Stimulated activated CD4-positive, alpha-beta T cell treated with anti-CD3 and anti-CD28 coated beads, Interleukin-4, amount 100 ng/mL, for 48 hours (primary cell): ENCODE data around the gene BACH2.
"Not testable (repeated sequence)": the region's sequence is repeated elsewhere in the genome, so short reads cannot be mapped to it uniquely, and the experiment has no call there.

Experiments used
- DNase-seq, 2 donors: peaks; one replicate each; pipeline ENCODE4 v3.0.0-alpha.2; 2020; ENCODE audit warnings: low read depth in 2 of 2

Gene BACH2

DNA sequence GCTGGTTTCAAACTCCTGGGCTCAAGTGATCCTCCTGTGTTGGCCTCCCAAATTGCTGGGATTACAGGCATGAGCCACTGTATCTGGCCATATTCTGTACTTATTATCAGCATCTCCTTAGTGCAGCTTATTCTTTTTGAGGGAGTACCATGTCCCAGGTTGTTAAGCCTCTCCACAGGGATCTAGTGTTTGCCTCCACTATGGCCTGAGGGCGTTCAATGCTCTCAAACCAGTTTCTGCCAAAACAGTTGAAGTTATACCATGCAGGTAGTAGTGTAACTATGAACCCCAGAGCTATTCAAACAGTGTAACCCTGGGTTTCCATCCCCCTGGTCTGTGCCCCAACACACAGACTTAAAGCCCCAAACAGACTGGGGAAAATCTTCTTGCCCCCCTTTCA is 81.7 kb downstream of the BACH2 start:
- DNase-seq, result no peak

DNA sequence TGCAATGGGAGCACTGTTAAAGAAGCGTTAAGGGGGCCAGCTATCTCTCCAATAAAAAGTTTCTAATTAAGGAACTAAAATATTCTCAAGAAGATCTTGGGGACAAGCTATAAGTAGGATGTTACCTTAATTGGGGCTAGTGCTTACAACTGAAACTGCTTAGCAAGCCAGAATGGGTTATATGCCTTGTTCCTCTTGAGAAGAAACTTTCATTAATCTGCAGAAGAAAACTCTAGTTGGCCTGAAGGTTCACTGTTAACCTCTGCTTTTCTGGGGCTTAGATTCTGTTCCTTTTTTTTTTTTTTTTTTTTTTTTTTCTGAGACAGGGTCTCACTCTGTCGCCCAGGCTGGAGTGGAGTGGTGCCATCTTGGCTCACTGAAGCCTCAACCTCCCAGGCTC is 82.2 kb downstream of the BACH2 start:
- no peak for DNase-seq

DNA sequence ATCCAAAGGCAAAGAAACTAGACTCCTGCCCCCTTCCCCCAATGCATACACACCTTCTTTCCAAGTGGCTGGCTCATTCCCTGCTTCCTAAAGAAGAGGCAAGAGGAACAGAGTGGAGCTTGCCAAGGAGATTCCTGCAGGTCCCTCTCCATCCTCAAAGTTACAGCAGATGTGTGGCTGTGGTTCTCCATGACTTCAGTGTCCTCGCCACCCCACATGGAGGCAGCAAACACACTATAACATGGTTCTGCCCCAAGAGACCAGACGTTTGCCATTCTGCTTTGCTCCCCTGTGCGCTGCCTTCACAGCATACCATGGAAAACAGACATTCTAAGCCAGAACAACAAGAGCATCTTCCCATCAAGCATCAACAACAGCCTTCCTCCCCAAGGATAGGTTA is 84.4 kb downstream of the BACH2 start:
- no peak for DNase-seq

DNA sequence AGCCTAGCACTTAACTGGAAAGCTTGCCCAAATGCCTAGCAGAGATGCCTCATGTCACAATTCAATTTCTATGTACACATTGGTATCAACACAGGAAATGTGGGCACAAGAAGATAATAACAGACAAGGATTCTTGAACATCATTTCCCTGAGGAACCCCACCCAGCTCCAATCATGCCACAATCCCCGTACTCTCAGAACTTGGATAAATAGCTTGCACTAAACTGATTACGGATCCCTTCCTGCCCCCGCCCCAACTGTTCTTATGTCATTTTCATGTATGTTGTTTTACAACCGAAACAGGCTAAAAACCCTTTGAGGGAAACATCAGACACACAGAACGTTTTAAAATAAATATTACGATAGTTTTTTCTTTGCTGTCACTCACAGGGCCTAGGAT is 87.1 kb downstream of the BACH2 start:
- no peak for DNase-seq

DNA sequence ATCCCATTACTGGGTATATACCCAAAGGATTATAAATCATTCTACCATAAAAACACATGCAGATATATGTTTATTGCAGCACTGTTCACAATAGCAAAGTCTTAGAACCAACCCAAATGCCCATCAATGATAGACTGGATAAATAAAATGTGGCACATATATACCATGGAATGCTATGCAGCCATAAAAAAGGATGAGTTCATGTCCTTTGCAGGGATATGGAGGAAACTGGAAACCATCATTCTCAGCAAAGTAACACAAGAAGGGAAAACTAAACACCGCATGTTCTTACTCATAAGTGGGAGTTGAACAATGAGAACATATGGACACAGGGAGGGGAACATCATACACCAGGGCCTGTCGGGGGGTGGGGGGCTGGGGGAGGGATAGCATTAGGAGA is 88.0 kb downstream of the BACH2 start:
- not testable (repeated sequence) for DNase-seq

DNA sequence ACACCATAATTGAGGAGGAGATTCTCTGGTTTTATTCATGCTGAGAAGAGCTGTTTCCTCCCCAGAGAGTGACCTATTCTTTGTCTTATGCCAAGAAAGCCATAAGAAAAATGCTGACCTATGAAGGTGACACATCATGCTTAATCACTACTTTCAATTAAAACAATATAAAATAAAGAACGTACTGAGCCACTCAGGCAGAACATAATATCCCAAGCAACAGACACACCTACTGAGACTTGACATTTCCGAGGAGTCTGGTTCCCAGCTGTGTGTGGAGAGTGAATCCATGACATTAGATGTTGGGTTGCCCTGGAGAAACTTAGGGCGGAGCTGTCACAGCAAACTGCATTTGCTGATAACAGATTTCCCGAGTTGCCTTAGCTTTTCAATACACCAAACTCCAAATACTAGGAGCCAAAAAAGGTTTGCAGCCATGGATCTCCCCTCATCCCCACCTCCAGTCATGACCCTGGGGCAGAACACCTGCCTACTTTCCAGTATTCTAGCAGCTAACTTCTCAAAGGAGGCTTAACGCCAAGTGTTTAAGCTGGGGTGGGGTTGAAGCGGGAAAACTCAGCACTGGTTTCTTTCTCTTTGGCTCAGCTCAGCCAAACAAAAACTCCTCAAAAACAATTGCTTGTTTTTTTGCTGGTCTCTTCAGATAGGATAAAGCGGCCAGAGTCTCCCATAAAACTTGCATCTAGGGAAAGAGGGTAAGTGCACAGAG is 92.2 kb downstream of the BACH2 start:
- DNase-seq, result no peak

DNA sequence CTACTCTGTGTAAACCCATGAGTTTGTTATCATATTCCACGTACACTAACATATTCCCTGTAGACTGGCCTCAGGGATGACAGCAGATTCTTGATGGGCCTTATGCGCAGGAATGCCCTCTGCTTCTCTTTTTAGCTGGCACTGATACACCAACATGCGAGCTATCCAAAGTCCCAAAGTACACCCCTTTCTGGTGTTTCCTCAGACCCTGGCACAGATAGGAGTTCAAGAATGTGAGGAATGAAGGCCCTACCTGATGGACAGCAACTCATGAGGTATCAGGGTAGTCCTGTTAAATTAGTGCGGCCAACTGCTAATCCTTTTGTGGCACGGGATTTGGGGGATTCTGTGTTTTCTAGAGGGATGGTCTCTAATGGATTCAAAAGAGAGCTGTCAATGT is 93.0 kb downstream of the BACH2 start:
- DNase-seq, result no peak

DNA sequence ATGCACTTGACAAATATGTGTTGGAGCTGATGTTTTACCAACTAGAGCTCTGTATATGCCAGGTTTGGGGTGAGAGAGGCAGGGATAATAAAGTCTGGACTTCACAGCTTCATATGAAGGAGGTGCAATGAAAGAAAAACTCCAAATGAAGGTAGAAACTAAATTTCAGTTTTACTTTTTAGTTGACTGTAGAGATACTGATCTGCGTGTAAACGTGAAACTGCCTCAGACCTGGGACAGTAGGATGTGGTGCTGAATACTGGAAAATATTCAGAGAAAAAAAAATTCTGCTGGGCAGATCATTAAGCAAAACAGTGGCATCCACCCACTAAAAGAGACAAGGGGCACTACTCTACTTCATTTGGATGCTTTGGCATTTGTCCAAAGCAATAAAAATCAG is 94.5 kb downstream of the BACH2 start:
- DNase-seq, result no peak

DNA sequence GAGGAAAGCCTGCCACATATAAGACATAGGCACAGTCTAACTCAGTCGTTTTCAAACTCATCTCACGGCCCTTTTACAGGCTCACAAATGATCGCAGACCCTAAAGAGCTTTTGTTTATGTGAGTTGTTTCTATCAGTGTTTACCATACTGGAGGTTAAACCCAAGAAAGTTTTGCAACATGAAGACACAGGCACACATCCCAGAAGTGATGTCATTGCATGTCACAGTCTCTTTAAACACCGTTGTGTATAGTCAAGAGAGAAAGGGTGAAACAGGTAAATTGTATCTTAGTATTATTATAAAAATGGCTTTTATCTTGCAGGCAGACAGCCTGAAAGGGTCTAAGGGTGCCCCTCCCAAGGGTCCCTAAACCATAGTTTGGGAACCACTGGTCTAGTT is 96.7 kb downstream of the BACH2 start:
- no peak for DNase-seq

DNA sequence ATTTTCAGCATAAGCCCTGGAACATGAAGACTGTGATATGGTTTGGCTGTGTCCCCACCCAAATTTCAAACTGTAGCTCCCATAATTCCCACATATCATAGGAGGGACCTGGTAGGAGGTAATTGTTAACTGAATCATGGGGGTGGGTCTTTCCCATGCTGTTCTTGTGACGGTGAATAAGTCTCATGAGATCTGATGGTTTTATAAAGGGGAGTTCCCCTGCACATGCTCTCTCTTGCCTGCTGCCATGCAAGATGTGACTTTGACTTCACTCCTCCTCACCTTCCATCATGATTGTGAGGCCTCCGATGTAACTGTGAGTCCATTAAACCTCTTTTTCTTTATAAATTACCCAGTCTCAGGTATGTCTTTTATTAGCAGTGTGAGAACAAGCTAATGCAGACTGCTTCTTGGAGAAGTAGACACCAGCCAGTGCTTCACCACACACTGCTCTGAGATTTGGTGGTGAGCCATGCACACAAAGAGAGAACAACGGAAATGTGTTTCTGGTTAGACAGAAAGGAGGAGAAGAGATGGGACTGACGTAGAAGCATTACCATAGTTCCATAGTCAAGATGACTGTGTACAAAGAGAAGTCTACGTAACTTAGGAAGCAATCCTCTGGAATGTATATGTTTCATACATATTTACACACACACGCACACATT is 97.8 kb downstream of the BACH2 start:
- no peak for DNase-seq

DNA sequence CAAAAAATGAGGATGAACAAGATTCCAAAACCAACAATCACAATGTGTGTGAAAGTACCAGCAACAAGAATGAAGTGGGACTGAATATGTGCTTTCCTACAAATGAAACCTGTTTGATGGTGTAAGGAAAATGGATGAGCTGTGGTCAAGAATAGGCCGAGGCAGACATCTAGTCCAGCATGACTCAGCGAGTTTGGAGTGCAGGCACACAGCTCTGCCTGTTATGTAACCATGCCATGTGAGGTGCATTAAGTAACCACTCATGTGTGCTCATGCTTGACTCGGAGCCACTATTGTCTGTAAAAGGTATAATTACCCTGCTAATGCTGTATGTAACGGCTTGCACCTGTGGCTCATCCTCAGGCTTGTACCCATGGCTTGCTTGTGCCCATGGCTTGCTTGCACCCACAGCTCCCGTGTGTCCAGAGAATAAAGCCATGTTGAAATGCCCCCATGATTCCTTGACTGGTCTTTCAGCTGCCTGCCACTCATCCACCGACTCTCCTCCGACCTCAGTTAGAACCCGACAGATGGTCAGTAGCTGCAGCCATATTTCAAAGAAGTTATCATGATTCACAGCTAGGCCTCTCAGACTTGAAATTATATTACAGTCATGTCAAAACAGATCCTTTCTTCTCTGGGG is 98.7 kb downstream of the BACH2 start:
- DNase-seq, result no peak

DNA sequence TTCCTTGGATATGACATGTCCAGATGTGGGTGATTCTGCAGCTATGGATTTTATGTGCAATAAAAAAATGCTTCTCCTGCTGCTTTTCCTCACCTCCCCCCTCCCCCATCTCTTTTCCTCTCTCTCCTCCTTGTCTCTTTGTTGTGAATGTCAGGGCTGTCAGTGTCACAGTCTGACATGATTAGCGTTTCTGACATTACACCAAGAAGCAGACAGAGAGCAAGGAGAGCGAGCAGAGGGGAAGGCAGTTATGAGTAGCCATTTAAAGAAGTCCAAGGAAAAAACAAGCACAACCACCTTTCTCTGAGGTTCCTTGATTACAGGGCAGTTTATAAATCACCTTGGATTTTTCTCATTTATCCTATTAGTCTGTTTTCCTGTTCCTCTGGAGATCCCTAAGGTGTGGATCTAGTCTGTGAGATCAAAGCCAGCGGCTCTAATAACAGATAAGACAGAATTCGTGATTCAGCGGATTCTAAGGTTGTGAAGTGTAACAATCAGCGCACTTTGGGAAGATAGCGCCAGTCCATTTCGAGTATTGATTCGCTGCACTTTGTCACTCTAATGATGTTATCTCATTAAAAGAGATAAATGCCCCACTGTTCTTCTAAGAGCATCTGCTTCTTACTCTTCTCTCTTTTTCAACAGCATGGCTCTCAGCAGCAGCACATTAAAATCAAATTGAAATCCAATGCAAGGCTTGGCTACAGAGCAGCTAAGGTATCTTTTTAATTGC is 101.4 kb downstream of the BACH2 start:
- no peak for DNase-seq

DNA sequence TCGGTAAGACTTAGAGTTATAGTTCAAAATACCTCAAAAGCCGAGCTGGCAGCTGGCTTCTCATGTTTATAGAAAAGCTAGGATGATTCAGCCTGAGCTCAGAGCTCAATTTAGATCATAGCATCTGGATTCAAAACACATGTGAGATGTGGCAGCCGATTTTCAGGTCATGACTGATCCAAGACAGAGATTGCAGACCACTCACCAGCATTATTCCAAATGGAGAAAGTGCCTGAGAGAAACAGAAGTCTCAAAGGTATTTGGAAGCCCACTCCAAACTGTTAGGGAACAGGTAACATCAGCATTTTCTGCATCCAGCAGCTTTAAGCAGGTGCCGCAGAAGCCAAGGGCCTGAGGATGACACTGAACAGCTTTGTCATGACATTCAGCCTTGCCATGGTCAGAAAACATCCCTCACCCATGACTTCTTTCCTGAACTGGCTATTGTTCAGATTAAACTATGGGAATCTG is 102.2 kb downstream of the BACH2 start:
- no peak for DNase-seq

DNA sequence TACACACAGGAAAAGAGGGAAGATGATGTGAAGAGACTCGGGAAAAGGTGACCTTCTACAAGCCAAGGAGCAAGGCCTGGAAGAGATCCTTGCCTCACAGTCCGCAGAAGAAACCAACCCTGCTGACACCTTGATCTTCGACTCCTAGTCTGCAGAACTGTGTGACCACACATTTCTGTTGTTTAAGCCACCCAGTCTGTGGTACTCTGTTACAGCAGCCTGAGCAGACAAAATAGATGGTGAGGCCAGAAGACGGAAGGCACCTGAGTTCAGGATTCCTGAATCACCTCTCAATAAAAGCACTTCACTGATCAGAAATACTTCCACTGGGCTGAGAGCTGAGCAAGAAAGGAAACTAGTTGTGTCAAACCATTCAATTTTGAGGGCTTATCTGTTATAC is 103.3 kb downstream of the BACH2 start:
- no peak for DNase-seq

DNA sequence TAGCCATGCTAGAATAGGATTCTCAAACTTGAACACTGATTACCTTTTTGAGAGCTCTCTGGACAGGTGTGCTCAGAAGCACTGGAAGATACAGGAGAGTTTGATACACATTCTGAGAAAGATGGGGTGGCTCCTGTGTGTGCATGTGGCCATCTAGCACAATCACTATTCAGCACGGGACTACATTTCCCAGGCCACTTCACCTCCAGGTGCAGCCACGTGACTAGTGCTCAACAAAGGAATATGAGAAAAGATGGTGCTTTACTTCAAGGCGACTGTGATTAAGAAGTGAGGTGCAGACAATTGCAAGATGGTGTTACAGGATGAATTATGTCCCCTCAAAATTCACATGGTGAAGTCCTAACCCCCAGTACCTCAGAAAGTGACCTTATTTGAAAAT is 103.8 kb downstream of the BACH2 start:
- DNase-seq, result no peak

DNA sequence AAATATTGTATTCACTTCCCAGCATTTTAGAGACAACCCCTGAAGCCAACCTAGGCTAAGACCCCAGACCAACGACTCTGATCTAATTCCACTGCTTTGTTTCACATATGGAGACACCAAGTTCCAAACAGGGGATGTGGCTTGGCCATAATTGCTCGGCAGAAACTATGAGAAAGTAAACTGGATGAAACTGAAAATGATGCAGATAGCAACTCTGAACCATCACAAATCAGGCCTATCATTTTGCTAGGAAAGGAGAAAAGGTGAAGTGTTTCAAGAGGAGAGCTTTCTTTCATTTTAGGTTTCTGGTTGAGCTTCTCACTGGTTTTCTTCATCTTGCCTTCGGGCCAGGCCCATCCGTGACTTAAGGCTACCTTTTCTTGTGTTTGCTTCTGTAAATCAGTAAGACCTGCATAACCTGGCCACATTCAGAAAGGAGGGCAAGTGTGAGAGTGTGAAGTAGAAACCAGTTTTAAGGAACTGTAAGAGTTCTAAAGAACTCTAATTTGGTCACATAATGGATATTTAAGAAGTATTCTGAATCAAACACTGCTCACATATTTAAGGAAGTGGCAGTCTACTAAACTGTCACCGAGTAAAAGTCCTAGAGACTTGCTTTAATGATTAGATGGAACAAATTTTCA is 105.8 kb downstream of the BACH2 start:
- DNase-seq, result no peak

DNA sequence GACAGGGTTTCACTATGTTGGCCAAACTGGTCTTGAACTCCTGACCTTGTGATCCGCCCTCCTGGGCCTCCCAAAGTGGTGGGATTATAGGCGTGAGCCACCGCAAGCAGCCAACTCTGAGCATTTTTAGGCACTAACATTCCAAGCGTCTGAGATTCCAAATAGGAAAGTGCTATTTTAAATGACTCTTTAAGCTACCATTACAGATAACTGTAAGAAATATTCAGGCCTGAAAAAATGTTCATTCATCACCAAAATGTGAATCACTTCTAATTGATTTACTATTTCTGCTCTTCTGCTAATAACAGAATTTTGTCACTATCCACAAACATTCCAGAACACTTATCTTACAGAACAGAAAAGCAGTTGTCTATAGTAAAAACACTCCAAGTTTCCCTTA is 106.5 kb downstream of the BACH2 start:
- no peak for DNase-seq

DNA sequence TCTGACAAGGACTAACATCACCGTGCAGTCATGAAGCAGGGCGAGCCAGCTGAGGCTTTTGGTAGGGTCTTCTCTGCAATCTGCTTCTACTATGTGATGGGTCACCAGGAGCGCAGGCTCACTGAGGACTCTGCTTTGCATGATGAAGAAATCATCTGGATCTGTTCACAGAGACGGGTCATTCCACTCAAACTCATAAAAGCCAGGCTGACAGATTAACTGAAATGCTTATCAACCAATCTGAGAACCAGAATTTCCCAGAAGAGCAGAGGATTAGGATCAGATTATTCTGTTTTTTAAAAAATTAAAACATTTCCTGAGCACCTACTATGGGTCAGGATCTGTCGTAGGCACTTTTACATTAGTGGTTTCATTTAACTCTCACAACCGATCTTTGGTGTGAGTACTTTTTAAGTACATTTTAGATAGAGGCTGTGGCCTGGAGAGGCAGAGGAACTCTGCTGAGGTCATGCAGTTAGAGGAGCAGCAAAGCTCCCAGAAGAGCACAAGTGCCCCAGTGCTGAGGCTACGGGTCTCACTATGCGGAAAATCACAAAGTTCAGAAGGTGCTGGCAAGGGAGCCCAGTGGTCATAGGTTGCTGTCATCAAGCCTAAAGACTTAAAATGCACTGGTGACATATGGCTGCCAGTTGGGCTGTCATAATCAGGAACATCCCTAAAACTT is 109.1 kb downstream of the BACH2 start:
- no peak for DNase-seq

DNA sequence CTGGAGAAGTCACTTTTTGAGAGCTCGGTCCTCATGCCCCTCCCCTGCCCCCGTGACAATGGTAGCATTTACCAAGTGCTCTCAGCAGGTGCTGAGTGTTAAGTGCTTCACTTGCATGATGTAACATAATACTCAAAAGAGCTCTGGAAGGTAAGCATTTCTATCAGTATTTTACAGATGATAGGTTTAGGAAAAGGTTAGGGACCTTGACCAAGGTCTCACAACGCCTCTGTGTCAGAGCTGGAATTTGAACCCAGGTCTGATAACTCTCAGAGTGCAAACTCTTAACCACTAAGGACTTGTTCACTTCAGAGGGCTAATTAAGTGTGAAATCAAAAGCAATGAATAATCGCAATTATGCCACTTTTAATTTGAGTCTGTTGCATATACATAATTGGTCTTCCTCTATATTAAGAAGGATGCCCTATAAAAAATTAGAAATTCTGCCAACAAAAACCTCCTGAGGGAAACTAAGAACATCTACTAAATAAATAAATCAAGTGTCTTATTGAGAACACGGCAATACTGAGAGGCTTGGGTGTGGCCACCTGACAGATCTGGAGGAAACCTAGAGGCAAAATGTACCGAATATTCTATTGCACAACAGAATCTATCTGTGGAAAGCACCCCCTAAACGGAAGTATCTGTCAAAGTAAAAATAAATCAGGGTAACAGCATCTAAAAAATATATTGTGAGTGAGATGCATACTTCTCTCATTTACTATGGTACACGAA is 109.8 kb downstream of the BACH2 start:
- DNase-seq, result no peak

DNA sequence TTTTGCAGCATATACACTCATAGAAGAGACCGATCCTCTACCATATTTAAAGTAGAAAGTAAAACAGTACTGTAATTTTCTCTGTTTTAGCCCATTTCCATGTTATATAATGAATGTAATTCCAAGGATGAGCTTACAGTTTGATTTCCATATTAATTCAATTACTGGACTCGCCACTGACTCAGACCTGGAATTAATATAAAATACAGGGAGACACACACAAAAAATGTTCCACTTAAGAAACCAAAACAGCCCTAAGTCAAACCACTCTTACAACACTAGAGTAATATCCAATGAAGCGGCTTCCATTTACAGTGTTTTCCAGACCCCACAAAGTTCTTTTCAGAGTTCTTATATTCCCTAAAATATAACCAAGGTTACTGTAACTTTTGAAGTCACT is 110.6 kb downstream of the BACH2 start:
- DNase-seq, result no peak
